Prostate gland (tissue), 2 donors: Measurements from ENCODE around the gene ZMYND12. TPM values are rescaled to one million over a fixed set of nuclear protein-coding genes. Genes with fewer than 3 reads are reported as not detected.

Experiments
- DNase-seq: peaks from one replicate; pipeline ENCODE4 v3.0.0-alpha.2; 2019; ENCODE audit warnings: low spot score
- H3K27ac ChIP-seq, 2 donors: fragments of 200-600 bp; sonication (generic); 2 replicates each; pipeline ENCODE4 v1.5.1; 2017 to 2019
- H3K27me3 ChIP-seq: fragments of 200-600 bp; sonication (generic); replicated peaks from 2 replicates; pipeline ENCODE4 v1.5.1; 2019; ENCODE audit not compliant: insufficient read depth
- H3K36me3 ChIP-seq, 2 donors: fragments of 200-600 bp; sonication (generic); 1 replicate in 1 of 2; 2 replicates in 1 of 2; pipeline versions ENCODE4 v1.5.1 to v1.8.1; 2017 to 2019
- H3K4me1 ChIP-seq: fragments of 200-600 bp; sonication (generic); replicated peaks from 2 replicates; pipeline ENCODE4 v1.5.1; 2019
- H3K4me3 ChIP-seq, 2 donors: fragments of 200-600 bp; sonication (generic); 2 replicates each; pipeline ENCODE4 v1.5.1; 2017 to 2019
- H3K9me3 ChIP-seq: fragments of 200-600 bp; sonication (generic); 2 replicates; pipeline ENCODE4 v1.5.1; 2017
- CTCF ChIP-seq, 4 experiments: fragments of 200-600 bp in 2 of 4; fragments of 450-650 bp in 2 of 4; sonication (generic) in 2 of 4; IDR thresholded peaks; 1 replicate in 3 of 4; 2 replicates in 1 of 4; pipeline ENCODE4 v1.5.1; 2016 to 2019; ENCODE audit warnings: antibody characterized with exemption in 4 of 4, mild to moderate bottlenecking in 2 of 4, moderate library complexity in 2 of 4
- POLR2A ChIP-seq: fragments of 450-650 bp; IDR thresholded peaks from one replicate; pipeline ENCODE4 v1.6.1; 2016; ENCODE audit warnings: antibody characterized with exemption, mild to moderate bottlenecking
- POLR2AphosphoS5 ChIP-seq: sonication (generic); formaldehyde crosslinking; IDR thresholded peaks from one replicate; pipeline ENCODE4 v1.6.1; 2017; ENCODE audit warnings: antibody characterized with exemption
- WGBS: methylation state at CpG from one replicate; pipeline ENCODE4 v1.1.5; 2018; 5-methylcytosine and 5-hydroxymethylcytosine counted together
- intact Hi-C: fragments of 100-400 bp; cut with DNase I; formaldehyde crosslinking; loops from one replicate; pipeline ENCODE4 v1.14.2; 2022
- total RNA-seq, 2 donors: library from RNA; depleted of rRNA; stranded (reverse); fragments of >200 nt; gene quantifications; one replicate each; pipeline ENCODE4 v1.1.0, GENCODE V29; 2016

Gene ZMYND12
- total RNA-seq, 2 donors from 2014 or later = 2.0 to 12.7 TPM

DNA sequence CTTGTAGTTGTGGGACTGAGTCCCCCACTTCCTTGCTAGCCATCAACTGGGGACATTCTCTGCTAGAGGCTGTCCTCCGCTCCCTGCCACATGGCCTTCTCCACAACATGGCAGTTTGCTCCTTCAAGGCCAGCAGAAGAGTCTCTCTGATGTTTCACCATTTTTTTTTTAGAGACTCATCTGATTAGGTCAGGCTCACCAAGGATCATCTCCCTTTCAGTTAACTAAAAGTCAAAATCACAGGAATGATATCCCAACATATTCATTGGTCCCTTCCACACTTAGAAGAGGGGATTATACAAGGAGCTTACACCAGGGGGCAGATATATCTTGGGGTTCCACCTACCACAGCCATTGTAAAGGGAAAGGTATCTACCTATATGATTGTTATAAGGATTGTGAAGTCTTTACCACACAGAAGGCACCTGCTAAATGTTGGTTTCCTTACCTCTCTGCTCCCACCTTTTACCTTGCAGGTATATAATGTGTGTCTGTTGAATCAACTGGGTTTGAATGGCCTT is 51.9 kb downstream of the ZMYND12 start:
- Histone ChIP-seq H3K9me3 (no peaks in the 10 kb centered on the region), H3K27ac (no peak overlapping the region), H3K4me3 (no peak overlapping the region), H3K27me3 (no peaks in the 10 kb centered on the region), H3K4me1 (no peaks in the 10 kb centered on the region), H3K36me3 (no peaks in the 10 kb centered on the region)
- no peak for TF ChIP-seq CTCF (IDR thresholded peaks at IDR 0.05)
- TF ChIP-seq POLR2A = no peak
- TF ChIP-seq POLR2AphosphoS5 = no peak
- WGBS = 100% methylated on average over 1 of the region's 1 CpG
- intact Hi-C loops = no loop called here
- DNase-seq = no peak

DNA sequence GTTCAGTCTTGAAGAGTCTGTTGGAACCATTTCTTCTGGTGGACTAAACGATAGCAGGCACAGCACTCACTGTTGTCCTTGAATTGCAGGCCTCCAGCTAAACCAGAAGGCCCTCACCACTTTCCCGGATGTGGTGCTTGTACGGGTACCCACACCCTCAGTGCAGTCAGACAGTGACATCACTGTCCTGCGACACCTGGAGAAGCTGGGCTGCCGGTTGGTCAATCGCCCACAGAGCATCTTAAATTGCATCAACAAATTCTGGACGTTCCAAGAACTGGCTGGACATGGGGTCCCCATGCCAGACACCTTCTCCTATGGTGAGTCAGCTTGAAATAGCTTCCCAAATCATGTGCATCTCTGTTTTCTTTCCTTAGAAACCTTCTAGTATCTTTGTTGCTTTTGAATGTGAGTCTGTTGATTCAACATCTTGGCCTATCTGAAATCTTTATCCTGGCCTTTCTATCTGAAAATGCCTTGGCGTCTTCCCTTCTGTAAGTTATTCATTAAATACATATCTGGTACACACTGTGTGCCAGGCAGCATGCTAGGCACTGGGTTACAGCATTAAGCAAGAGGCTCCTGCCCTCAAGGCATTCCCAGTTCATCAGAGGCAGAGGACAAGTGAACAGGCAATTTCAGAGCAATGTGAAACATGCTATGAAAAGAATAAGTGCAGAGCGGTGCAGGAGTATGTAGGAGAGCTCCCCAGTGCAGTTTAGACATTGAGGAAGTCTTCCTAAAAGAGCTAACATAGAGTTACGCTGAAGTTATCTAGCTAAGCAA is 56.3 kb downstream of the ZMYND12 start:
- no peaks in the 10 kb centered on the region for H3K27me3 ChIP-seq
- no peaks in the 10 kb centered on the region for H3K4me1 ChIP-seq
- no peak for DNase-seq
- TF ChIP-seq POLR2AphosphoS5 (no peak), POLR2A (no peak)
- WGBS = 92% methylated on average over 10 of the region's 10 CpGs
- no peaks in the 10 kb centered on the region for H3K9me3 ChIP-seq
- intact Hi-C loops = no loop called here
- no peaks in the 10 kb centered on the region for H3K36me3 ChIP-seq
- H3K4me3 ChIP-seq = no peak overlapping the region
- H3K27ac ChIP-seq = no peak overlapping the region

- Histone ChIP-seq H3K27ac (no peak overlapping the region), H3K9me3 (no peaks in the 10 kb centered on the region), H3K4me3 (no peak overlapping the region), H3K36me3 (no peaks in the 10 kb centered on the region), H3K4me1 (no peaks in the 10 kb centered on the region), H3K27me3 (no peaks in the 10 kb centered on the region)
- WGBS = 65% methylated on average over 2 of the region's 2 CpGs
- DNase-seq = no peak
- intact Hi-C loops = no loop called here
- TF ChIP-seq POLR2AphosphoS5 (no peak), CTCF (IDR thresholded peaks at IDR 0.05) (no peak), POLR2A (no peak)
Observed at GRCh38 chr1:42392967-42393848, 62.6 kb downstream of the ZMYND12 start.

DNA sequence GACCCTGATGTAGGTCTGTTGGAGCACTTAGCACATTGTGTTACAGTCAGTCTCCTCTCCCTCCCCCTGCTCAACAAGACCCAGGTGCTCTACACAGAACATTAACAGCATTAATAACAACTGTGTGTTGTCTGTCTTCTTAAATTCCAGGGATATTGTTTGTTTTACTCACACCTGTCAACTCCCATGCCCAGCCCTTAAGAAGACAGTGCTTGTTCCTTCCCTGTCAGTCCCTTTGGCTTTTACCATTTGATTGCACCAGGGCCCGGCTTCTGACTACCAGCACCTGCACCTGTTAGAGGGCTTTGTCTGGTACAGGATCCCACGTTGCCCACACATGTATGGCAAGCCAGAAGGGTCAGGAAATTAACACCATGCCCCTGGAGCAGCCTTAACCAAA is 63.6 kb downstream of the ZMYND12 start:
- 74% methylated on average over 2 of the region's 2 CpGs for WGBS
- no peak for TF ChIP-seq CTCF (IDR thresholded peaks at IDR 0.05)
- no peak for TF ChIP-seq POLR2A
- no peak overlapping the region for H3K27ac ChIP-seq
- no peaks in the 10 kb centered on the region for H3K27me3 ChIP-seq
- H3K4me1 ChIP-seq = no peaks in the 10 kb centered on the region
- no peak for DNase-seq
- no peaks in the 10 kb centered on the region for H3K36me3 ChIP-seq
- no peaks in the 10 kb centered on the region for H3K9me3 ChIP-seq
- intact Hi-C loops = no loop called here
- H3K4me3 ChIP-seq = no peak overlapping the region

DNA sequence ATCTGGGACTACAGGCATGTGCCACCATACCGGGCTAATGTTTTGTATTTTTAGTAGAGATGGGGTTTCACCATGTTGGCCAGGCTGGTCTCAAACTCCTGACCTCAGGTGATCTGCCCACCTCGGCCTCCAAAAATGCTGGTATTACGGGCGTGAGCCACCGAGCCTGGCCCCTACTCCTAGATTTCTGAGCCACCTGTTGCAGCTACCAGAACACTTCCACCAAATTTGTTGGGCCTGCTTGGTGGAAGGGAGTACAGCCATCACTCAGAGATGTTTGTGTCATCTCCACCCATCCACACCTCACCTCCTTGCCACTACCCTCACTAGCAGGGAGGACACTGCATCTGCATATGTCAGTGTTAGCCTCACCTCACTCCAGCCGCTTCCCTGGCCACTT is 69.8 kb downstream of the ZMYND12 start:
- WGBS = 95% methylated on average over 6 of the region's 6 CpGs
- no peaks in the 10 kb centered on the region for H3K36me3 ChIP-seq
- H3K9me3 ChIP-seq = no peaks in the 10 kb centered on the region
- H3K4me3 ChIP-seq = no peak overlapping the region
- no peaks in the 10 kb centered on the region for H3K27me3 ChIP-seq
- H3K4me1 ChIP-seq = peaks cover 1% of the 10 kb centered on the region
- TF ChIP-seq CTCF (IDR thresholded peaks at IDR 0.05) = no peak
- TF ChIP-seq POLR2A = no peak
- TF ChIP-seq POLR2AphosphoS5 = no peak
- no peak for DNase-seq
- no peak overlapping the region for H3K27ac ChIP-seq
- intact Hi-C loops = no loop called here
